ENCODE data around the gene DCLRE1C.
"Not testable (repeated sequence)": the region's sequence is repeated elsewhere in the genome, so short reads cannot be mapped to it uniquely, and the experiment has no call there.

GRCh38 chr10:14989552-14989951, 35.7 kb upstream of the DCLRE1C start:
- TF ChIP-seq CTCF (IDR thresholded peaks at IDR 0.05); RAD21 (IDR thresholded peaks at IDR 0.05; ENCODE audit: low read length): not testable (repeated sequence)

Data from SK-N-SH (cell line).